ENCODE data around the gene TMEM174.

Gene TMEM174

GRCh38 chr5:73149540-73149939, 23.5 kb upstream of the TMEM174 start:
- peaks cover 61% of the 10 kb centered on the region for H3K27me3 ChIP-seq
- no peak for TF ChIP-seq CTCF (IDR thresholded peaks at IDR 0.05)
- no peaks in the 10 kb centered on the region for H3K9me3 ChIP-seq
- H3K27ac ChIP-seq = no peak overlapping the region
- no peaks in the 10 kb centered on the region for H3K36me3 ChIP-seq
- no peak overlapping the region for H3K4me3 ChIP-seq (ENCODE audit: low read depth in 1 of 2, low read length in 1 of 2)
- H3K4me1 ChIP-seq (ENCODE audit: control insufficient read depth in 1 of 2, insufficient read depth in 1 of 2, low read depth in 1 of 2, low read length in 1 of 2) = no peaks in the 10 kb centered on the region

- TF ChIP-seq CTCF (IDR thresholded peaks at IDR 0.05) = no peak
- H3K27me3 ChIP-seq = peaks cover 60% of the 10 kb centered on the region
- H3K27ac ChIP-seq = no peak overlapping the region
- no peaks in the 10 kb centered on the region for H3K4me1 ChIP-seq (ENCODE audit: control insufficient read depth in 1 of 2, insufficient read depth in 1 of 2, low read depth in 1 of 2, low read length in 1 of 2)
- H3K9me3 ChIP-seq = no peaks in the 10 kb centered on the region
- H3K4me3 ChIP-seq (ENCODE audit: low read depth in 1 of 2, low read length in 1 of 2) = no peak overlapping the region
- H3K36me3 ChIP-seq = no peaks in the 10 kb centered on the region
Measured at GRCh38 chr5:73150876-73151275, 22.1 kb upstream of the TMEM174 start.

DNA sequence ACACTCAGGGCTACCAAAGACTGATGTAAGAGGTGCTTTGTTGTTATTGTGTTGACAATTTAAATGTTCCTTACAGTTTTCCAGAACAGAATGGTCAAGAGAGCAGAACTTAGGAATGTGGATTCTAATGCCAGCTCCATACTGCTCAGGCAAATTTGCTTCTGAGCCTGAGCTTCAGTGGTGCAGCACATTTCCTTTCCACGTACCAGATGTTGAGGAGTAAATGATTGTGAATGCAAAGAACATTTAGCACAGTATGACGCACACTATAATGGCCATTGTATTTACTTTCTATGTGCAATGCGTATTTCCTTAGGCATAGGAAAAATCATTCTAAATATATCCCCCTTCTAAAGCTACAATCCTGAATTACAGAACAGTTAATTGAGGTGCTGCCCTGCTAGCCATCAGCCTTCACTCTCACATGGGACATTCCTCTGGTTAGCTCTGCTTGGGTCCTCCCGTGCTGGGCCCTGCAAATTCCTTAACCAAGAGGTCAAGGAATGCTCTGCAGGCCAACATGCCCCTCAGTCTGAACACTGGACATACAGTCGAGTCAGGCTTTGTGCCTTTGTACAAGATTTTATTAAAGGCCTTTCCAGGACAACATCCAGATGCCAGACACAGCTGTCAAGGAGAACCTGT, 21.1 kb upstream of the TMEM174 start:
- H3K4me3 ChIP-seq (ENCODE audit: low read depth in 1 of 2, low read length in 1 of 2) = no peak overlapping the region
- H3K36me3 ChIP-seq = no peaks in the 10 kb centered on the region
- H3K27ac ChIP-seq = no peak overlapping the region
- H3K27me3 ChIP-seq = peaks cover 57% of the 10 kb centered on the region
- H3K9me3 ChIP-seq = no peaks in the 10 kb centered on the region
- no peak for TF ChIP-seq CTCF (IDR thresholded peaks at IDR 0.05)
- no peaks in the 10 kb centered on the region for H3K4me1 ChIP-seq (ENCODE audit: control insufficient read depth in 1 of 2, insufficient read depth in 1 of 2, low read depth in 1 of 2, low read length in 1 of 2)

DNA sequence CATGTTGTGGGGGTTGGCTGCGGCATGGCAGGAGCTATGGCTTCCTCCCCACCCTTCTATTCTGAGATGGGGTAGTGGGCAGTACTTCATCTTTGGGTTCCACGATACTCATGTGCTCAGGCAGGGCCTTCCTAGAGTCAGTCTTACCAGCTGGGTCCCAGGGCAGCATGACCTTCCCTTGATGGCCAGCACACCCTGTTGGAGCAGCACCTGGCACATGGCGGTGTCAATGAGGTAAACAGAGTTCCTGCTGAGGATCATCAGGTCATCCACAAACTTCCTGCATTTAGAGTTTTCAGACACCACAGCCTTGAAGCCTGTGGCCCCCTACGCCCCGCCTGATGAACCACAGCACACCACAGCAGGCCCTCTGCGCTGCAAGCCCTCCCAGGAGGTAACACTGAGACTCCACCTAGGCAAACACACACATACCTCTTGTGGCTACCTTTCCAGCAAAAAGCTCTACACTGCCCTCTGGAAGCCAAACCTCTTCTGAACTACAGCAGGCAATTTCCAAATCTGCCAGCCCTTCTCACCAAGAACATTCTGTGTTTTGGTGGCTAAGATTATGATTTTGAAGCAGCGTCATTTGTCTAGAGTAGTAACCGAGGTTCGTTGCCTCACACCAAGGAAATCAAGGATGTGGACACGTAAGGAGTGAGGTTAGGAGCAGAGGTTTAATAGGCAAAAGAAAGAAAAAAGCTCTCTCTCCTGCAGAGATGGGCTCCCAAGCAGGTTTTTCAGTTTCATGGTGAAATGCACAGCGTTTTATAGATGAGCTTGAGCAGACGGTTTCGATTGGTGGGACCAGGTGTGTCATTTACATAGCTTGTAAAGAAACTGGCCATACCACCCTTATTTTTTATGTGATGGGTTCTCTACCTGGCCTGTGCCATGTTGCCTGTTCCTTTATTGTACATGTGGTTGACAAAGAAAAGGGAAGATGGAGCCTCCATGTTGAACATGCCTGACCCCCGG, 20.3 kb upstream of the TMEM174 start:
- no peak overlapping the region for H3K27ac ChIP-seq
- no peak overlapping the region for H3K4me3 ChIP-seq (ENCODE audit: low read depth in 1 of 2, low read length in 1 of 2)
- TF ChIP-seq CTCF (IDR thresholded peaks at IDR 0.05) = no peak
- no peaks in the 10 kb centered on the region for H3K9me3 ChIP-seq
- H3K36me3 ChIP-seq = no peaks in the 10 kb centered on the region
- no peaks in the 10 kb centered on the region for H3K4me1 ChIP-seq (ENCODE audit: control insufficient read depth in 1 of 2, insufficient read depth in 1 of 2, low read depth in 1 of 2, low read length in 1 of 2)
- peaks cover 58% of the 10 kb centered on the region for H3K27me3 ChIP-seq

GRCh38 chr5:73153513-73153912, 19.5 kb upstream of the TMEM174 start:
- Histone ChIP-seq H3K4me3 (ENCODE audit: low read depth in 1 of 2, low read length in 1 of 2) (no peak overlapping the region), H3K9me3 (no peaks in the 10 kb centered on the region), H3K27ac (no peak overlapping the region), H3K4me1 (ENCODE audit: control insufficient read depth in 1 of 2, insufficient read depth in 1 of 2, low read depth in 1 of 2, low read length in 1 of 2) (no peaks in the 10 kb centered on the region), H3K36me3 (no peaks in the 10 kb centered on the region), H3K27me3 (peaks cover 66% of the 10 kb centered on the region)
- TF ChIP-seq CTCF (IDR thresholded peaks at IDR 0.05) = no peak
